Progenitor cell of endocrine pancreas (in vitro differentiated cells): Measurements from ENCODE around the gene PPM1A. TPM values are rescaled to one million over a fixed set of nuclear protein-coding genes. Genes with fewer than 3 reads are reported as not detected.

Source experiments
- DNase-seq: peaks from one replicate; pipeline ENCODE4 v3.0.0; 2021; ENCODE audit warnings: low spot score; ENCODE audit not compliant: unreplicated experiment
- H3K27ac Mint-ChIP-seq: 2 replicates; pipeline ENCODE4 v1.8.0; 2021; ENCODE audit warnings: mild to moderate bottlenecking, moderate library complexity, mixed read lengths
- H3K27me3 Mint-ChIP-seq: 2 replicates; pipeline ENCODE4 v1.8.0; 2021; ENCODE audit warnings: mixed read lengths
- H3K36me3 Mint-ChIP-seq: 2 replicates; pipeline ENCODE4 v1.8.0; 2022; ENCODE audit warnings: mixed read lengths; ENCODE audit not compliant: insufficient read depth
- H3K4me1 Mint-ChIP-seq: 2 replicates; pipeline ENCODE4 v1.8.0; 2021; ENCODE audit warnings: low read depth, mixed read lengths
- H3K4me3 Mint-ChIP-seq: 2 replicates; pipeline ENCODE4 v1.8.0; 2021; ENCODE audit warnings: low read depth, mild to moderate bottlenecking, moderate library complexity, mixed read lengths
- H3K9me3 Mint-ChIP-seq: 2 replicates; pipeline ENCODE4 v1.8.0; 2021; ENCODE audit warnings: low read depth, mixed read lengths
- total RNA-seq: library from RNA; stranded (reverse); gene quantifications from 2 replicates; pipeline ENCODE4 v1.2.1, GENCODE V29; 2021
- TF ChIP-seq, protein P1 (sequence below): fragments of 200-600 bp; sonication (generic); IDR thresholded peaks from one replicate; pipeline ENCODE4 v1.5.0; 2021; ENCODE audit warnings: antibody characterized with exemption, mild to moderate bottlenecking; ENCODE audit not compliant: unreplicated experiment

PPM1A gene
- total RNA-seq, 1 donor from 2014 or later = 43.1 TPM

DNA sequence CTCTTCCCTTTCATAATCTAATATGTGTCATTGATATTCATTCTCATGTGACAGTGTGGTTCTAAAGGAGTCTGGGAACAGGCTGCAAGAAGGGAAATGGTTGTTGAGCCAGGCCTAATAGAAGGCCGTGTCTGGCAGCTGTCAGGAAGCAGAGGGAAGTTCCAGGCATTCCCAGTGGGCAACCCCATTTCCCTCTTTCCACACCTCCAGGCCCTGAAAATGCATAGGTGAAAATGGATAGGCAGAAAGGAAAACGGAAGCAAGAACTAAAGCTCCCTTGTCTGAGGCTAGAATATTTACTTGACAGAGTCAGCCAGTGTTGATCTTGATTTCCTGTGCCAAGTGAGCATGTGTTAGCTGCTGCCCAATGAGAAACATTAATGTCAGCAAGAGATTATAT is 97.7 kb downstream of the PPM1A start:
- Mint-ChIP-seq H3K9me3 (no peaks in the 10 kb centered on the region), H3K4me3 (no peak overlapping the region), H3K4me1 (peaks cover 33% of the 10 kb centered on the region), H3K36me3 (no peaks in the 10 kb centered on the region), H3K27me3 (peaks cover 3% of the 10 kb centered on the region), H3K27ac (no peak overlapping the region)
- TF ChIP-seq, protein P1, sequence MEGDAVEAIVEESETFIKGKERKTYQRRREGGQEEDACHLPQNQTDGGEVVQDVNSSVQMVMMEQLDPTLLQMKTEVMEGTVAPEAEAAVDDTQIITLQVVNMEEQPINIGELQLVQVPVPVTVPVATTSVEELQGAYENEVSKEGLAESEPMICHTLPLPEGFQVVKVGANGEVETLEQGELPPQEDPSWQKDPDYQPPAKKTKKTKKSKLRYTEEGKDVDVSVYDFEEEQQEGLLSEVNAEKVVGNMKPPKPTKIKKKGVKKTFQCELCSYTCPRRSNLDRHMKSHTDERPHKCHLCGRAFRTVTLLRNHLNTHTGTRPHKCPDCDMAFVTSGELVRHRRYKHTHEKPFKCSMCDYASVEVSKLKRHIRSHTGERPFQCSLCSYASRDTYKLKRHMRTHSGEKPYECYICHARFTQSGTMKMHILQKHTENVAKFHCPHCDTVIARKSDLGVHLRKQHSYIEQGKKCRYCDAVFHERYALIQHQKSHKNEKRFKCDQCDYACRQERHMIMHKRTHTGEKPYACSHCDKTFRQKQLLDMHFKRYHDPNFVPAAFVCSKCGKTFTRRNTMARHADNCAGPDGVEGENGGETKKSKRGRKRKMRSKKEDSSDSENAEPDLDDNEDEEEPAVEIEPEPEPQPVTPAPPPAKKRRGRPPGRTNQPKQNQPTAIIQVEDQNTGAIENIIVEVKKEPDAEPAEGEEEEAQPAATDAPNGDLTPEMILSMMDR = no peak
- DNase-seq = no peak

DNA sequence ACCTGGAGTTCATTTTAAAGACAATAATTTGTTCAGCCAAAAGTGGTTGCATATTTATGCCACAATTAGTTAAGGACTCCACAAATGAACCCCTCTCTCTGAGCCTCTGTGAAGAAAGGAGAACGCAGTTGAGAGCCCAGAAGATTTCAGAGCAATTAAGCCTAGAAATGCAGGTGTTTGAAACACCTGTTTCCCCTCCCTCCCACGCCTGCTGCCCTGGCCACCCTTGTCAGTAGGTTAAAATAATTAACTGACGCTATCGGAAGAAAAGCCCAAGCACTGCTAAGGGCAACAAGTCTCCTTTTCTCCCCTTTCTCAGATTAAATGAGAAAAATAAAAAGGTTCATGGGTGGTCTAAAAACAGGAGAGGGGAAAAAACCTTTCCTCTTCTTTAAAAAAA is 99.2 kb downstream of the PPM1A start:
- DNase-seq = no peak
- Mint-ChIP-seq H3K36me3 (no peaks in the 10 kb centered on the region), H3K27ac (peak overlapping the region; percentile 90), H3K27me3 (peaks cover 3% of the 10 kb centered on the region), H3K4me1 (peaks cover 33% of the 10 kb centered on the region), H3K9me3 (no peaks in the 10 kb centered on the region), H3K4me3 (peak overlapping the region; percentile 29)
- TF ChIP-seq, protein P1 = no peak

Other genes starting within 250 kb of the PPM1A start
- gene PCNX4, start 157.3 kb upstream of the PPM1A start, total RNA-seq = 78.0 and 85.2 TPM in 2 replicates
- 76.5 and 79.9 TPM in 2 replicates for gene DHRS7, start 83.8 kb upstream of the PPM1A start, total RNA-seq
- gene C14orf39, start 236.8 kb downstream of the PPM1A start, total RNA-seq = 0.73 and 1.4 TPM in 2 replicates